Inferior parietal cortex (tissue), 1 donor: ENCODE data around the gene RABEP1.
"Not testable (repeated sequence)": the region's sequence is repeated elsewhere in the genome, so short reads cannot be mapped to it uniquely, and the experiment has no call there.

Source experiments
- DNase-seq: peaks from one replicate; pipeline ENCODE4 v3.0.0-alpha.2; 2016; ENCODE audit errors: extremely low spot score

The RABEP1 gene

GRCh38 chr17:5419959-5420653, 138.0 kb downstream of the RABEP1 start, which contains the start of gene RPAIN:
Gene RPAIN, plus strand, starts transcription at chr17:5420182. Its CDS starts 29 bp downstream, at chr17:5420211.
- DNase-seq = no peak

GRCh38 chr17:5422505-5422904, 140.4 kb downstream of the RABEP1 start:
- DNase-seq = no peak

- no peak for DNase-seq
Observed at GRCh38 chr17:5424909-5425308, 142.8 kb downstream of the RABEP1 start.

- DNase-seq = no peak
Observed at GRCh38 chr17:5425826-5426225, 143.7 kb downstream of the RABEP1 start.

- no peak for DNase-seq
Observed at GRCh38 chr17:5429191-5429887, 147.3 kb downstream of the RABEP1 start.

GRCh38 chr17:5430413-5430999, 148.4 kb downstream of the RABEP1 start:
- no peak for DNase-seq

GRCh38 chr17:5431234-5431633, 149.2 kb downstream of the RABEP1 start:
- not testable (repeated sequence) for DNase-seq

GRCh38 chr17:5431949-5432556, 150.0 kb downstream of the RABEP1 start:
- no peak for DNase-seq

- DNase-seq = no peak
Observed at GRCh38 chr17:5434984-5435383, 152.9 kb downstream of the RABEP1 start.
